GM18861 (cell line): Measurements from ENCODE around the gene PCBP4.
"Not testable (repeated sequence)": the region's sequence is repeated elsewhere in the genome, so short reads cannot be mapped to it uniquely, and the experiment has no call there.

Source experiments
- ATAC-seq: cut with Tn5 transposase; IDR thresholded peaks from one replicate; pipeline ENCODE4 v1.9.1; 2021; ENCODE audit not compliant: unreplicated experiment

The PCBP4 gene

DNA sequence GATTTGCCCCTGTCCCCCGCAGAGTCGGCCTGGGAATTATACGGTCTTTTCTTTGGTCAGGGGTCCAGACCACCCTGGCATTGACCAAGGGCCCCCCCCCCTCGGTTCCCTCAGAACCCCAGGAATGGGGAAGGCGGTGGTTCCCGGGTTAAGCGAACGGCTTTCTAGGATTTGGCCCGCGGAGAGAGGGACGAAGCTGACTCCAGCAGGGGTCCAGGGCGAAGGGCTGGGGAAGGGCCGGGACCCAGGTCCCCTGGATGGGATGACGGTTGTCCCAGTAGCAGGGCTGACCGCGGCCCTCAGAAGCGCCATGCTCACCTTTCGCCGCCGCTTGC lies 25.8 kb downstream of the PCBP4 start:
- ATAC-seq = no peak

GRCh38 chr3:51940648-51941462 lies 26.4 kb downstream of the PCBP4 start:
- no peak for ATAC-seq

DNA sequence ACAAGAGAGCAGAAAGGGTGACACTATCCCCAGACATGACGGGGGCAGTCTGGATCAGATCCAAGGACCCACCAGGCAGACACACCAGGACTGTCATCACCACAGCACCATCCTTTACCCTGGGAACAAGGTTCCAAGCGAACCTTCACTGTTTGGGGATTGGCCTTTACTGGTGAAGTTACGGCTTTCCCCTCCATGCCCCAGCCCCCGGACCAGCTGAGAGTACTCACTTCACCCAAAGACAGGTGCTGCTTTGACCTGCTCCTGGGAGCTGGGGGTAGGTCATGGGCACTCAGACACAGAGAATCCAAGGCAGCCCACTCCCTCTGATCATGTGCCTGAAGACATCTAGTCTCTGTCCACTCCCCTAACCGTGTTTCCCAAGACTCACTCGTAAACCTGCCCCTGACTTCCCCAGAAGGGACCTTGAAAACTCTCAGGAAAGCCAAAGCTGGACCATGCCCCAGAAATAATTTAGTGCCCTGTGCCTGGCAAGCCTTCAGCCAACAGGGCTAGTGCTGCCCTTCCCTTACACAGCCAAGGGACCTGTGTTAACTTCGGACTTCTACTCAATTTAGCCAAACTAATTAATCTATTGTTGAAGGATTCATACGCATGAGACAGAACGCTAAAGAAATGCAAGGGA lies 28.4 kb downstream of the PCBP4 start:
- ATAC-seq = no peak

- ATAC-seq = no peak
These were observed 29.4 kb downstream of the PCBP4 start for GRCh38 chr3:51937611-51938450.

DNA sequence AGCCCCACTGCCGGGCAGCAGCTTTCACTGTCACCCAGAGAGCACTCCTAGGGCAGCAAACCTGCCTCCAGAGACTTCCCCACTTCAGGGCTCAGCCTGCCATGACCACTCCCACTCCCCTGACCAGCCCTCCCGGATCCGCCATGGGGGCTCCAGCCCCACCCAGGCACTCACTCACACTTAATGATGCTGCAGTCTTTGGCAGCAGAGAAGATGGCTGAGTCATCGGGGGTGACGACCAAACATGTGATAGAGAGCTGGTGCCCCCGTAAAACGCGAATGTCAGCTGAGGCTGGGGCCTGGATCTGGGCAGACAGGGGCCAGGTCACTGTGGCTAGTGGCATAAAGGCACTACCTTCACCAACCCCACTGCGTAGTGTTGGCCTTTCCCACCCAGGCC lies 30.2 kb downstream of the PCBP4 start:
- ATAC-seq = no peak

DNA sequence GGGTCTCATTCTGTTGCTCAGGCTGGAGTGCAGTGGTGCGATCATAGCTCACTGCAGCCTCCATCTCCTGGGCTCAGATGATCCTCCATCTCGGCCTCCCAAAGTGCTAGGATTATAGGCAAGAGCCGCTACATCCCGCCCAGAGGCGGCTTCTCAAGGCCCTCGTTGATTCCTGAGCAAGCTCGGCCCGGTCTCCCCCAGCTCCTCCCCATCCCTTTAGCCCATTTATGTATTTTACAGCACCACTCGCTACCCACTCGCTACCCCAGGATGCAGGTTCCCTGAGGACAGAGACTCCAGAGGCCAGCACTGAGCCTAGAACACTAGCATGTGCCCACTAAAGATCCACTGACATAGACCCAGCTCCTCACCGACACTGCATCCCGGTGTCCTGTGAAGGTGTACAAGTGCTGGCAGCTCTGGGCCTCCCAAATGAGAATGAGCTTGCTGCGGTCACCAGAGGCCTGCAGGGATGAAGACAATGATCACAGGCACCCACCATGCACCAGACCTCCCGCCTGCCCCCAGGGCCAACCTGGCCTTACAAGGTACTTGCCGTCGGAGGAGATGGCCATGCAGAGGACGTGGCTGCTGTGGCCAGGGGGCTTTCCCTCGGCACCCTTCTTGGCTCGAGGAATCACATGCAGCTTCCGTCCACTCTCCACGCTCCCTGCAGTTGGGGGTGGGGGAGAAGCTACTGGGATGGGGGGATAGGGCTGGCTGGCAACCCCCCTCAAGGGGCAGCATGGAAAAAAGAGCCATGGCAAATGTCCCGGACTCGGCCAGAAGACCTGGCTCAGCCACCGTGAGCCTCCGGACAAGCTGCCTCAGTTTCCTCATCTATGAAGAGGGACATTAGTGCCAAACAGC lies 31.1 kb downstream of the PCBP4 start:
- no peak for ATAC-seq

DNA sequence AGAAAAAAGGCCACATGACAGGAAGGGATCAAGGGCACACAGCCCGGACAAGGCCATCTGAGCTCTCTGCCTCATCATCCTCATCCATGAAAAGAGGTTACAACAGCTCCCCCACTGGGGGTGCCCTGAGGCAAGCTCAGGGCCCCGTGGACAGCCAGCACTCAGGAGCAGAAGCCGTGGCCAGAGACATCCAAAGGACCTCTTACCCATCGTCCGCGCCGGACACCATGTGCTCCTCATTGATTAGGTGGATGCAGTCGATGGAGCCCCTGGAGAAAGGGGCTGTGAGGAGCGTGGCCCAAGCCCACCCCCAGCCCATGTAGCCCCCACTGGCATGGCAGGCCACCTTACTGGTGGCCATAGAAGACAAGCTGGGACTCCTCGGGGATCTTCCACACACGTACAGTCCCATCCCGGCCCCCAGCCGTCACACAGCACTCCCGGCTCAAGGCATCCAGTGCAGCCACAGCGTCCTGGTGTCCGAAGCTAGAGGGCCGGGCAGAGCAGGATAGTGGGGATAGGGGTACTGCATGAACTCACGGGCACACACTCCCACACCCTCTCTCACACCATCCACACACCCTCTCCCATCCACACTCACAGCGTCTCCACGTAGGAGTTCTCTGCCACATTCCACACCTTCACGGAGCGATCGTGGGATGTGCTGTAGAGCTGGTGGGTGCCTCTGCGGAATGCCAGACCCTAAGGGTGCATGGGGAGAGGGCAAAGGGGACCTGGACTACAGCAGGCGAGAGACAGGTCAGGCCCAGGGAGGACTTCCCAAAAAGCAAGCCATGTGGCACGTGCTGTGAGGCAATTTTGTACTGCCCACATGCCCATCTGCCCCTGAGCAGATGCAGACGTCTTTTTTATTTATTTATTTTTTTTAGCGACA lies 32.0 kb downstream of the PCBP4 start:
- no peak for ATAC-seq

- no peak for ATAC-seq
These were observed 33.0 kb downstream of the PCBP4 start for GRCh38 chr3:51934139-51934850.

DNA sequence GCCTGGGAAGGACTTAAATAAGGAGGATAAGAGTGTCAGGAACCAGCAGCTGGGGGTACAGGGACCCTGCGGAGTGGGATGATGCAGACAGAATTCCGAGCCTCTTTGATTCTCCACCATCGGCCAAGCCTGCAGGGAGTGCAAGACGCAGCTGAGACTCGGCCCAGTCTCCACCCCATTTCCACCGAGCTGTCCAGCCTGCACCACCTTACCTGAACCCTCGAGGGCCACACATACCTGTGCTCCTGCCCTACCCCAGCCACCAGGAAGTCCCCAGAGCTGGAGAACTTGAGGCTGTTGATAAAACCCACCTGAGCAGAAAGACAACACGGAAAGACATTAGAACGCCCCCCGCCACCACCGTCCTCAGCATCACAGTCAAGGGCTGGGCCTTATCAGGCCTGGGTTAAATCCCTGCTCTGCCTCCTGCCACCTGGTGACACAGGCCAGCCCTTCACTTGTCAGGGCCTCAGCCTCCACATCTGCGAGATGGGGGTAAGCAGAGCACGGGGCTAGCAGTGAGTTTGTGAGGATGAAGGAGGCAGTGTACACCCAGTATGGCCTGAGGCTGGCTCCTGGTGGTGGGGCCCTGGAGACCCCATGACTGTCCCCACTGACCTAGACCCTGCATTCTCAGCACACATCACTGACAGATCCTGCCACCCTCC lies 33.6 kb downstream of the PCBP4 start:
- no peak for ATAC-seq

DNA sequence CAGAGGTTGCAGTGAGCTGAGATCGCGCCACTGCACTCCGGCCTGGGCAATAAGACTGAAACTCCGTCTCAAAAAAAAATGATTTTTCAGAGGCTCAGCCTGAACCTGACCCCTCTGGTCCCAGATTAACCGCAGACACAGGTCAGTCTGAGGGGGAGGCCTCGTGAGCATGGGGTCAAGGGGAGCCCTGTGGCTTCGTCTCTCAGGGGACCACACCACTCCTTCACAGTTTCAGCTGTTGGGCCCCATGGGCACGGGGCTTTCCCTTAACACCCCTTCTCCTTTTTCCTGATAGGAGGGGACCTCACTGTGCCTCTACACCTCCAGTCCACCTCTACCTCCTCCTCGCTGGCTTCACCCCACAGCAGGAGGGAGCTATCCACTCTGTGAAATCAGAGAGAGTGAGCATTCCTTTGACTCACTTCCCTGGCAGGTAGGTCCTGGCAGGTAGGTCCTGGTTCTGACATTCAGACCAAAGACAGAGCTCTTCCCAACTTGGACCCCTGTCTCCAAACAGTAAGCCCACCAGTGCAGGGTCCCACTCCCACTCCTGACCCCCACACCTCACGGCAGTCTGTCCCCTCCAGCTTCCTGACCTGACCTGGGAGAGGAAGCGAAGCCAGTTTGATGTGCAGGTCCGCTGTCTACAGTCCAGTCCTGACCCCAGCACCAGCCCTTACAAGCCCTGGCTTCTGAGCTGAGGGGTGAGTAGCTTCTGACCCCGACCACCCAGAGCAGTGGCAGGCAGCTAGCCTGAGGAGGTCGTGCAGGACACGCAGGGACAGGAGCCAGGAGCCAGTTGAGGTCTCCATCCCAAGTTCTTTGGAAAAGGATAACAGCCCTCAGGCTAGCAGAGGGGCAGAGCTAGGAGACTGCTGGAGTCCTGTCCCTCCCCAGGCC lies 34.5 kb downstream of the PCBP4 start:
- ATAC-seq = no peak

- ATAC-seq = no peak
These were observed 35.5 kb downstream of the PCBP4 start for GRCh38 chr3:51931756-51932155.

DNA sequence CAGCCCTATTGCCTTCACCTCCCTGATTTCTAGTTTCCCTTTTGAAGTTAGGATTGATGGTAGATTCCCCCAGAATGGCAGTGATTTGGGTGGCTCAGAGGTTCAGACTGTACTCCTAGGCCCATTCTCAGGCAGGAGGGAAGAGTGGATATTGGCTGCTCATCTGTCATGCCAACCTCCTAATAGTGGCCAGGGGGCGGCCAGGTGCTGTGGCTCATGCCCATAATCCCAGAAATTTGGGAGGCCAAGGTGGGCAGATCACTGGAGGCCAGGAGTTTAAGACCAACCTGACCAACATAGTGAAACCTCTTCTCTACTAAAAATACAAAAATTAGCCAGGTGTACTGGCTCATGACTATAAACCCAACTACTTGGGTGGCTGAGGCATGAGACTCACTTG lies 36.8 kb downstream of the PCBP4 start:
- ATAC-seq = no peak

- no peak for ATAC-seq
These were observed 37.7 kb downstream of the PCBP4 start for GRCh38 chr3:51929420-51930003.

- ATAC-seq = not testable (repeated sequence)
These were observed 38.3 kb downstream of the PCBP4 start for GRCh38 chr3:51928981-51929380.

DNA sequence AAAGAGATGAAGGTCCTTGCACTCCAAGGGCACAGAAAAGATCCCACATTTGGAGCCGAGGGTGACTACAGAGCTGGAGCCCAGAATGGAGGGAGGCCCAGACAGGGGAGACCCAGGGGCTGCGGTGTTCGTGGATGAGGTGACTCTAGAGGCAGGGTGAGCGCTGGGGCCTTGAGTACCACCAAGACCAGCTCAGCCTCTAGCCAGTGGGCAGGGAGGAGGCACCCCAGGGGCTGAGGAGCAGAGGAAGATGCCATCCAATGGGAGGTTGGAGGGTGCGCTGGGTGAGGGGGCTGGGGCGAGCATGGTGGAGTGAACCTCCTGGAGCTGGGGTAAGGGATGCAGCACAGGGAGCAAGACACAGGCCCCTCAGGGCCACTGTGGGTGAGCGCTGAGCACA lies 38.8 kb downstream of the PCBP4 start:
- ATAC-seq = no peak

GRCh38 chr3:51927061-51927977 lies 39.9 kb downstream of the PCBP4 start:
- ATAC-seq = no peak
